ENCODE results near the gene FXN.
"Not testable (repeated sequence)": the region's sequence is repeated elsewhere in the genome, so short reads cannot be mapped to it uniquely, and the experiment has no call there.

FXN gene

GRCh38 chr9:69035438-69036308 is at the start of gene FXN:
TSS of gene FXN (plus strand) at chr9:69035752. CDS start at chr9:69035783, 31 bp downstream.
- peak; percentile 19 for DNase-seq

- not testable (repeated sequence) for DNase-seq
These were observed 48.6 kb upstream of the FXN start for GRCh38 chr9:68986949-68987348.

- DNase-seq, result no peak
These were observed 44.1 kb upstream of the FXN start for GRCh38 chr9:68991457-68991856.

GRCh38 chr9:68995776-68996175 is 39.8 kb upstream of the FXN start:
- no peak for DNase-seq

GRCh38 chr9:68996462-68996861 is 39.1 kb upstream of the FXN start:
- DNase-seq, result no peak

GRCh38 chr9:68997666-68998065 is 37.9 kb upstream of the FXN start:
- no peak for DNase-seq

GRCh38 chr9:68998385-68998784 is 37.2 kb upstream of the FXN start:
- no peak for DNase-seq

GRCh38 chr9:68998812-68999211 is 36.7 kb upstream of the FXN start:
- no peak for DNase-seq

GRCh38 chr9:68999393-69000105 is 36.0 kb upstream of the FXN start:
- DNase-seq, result no peak

GRCh38 chr9:69001921-69002320 is 33.6 kb upstream of the FXN start:
- no peak for DNase-seq

GRCh38 chr9:69003051-69003450 is 32.5 kb upstream of the FXN start:
- no peak for DNase-seq

- no peak for DNase-seq
These were observed 30.7 kb upstream of the FXN start for GRCh38 chr9:69004836-69005235.

- no peak for DNase-seq
These were observed 25.8 kb upstream of the FXN start for GRCh38 chr9:69009708-69010107.

GRCh38 chr9:69012696-69013381 is 22.7 kb upstream of the FXN start:
- no peak for DNase-seq

GRCh38 chr9:69013382-69013727 is 22.2 kb upstream of the FXN start:
- no peak for DNase-seq

GRCh38 chr9:69014013-69014412 is 21.5 kb upstream of the FXN start, which contains the start of gene PRKACG:
TSS of gene PRKACG (minus strand) at chr9:69014113. CDS start at chr9:69014092, 21 bp downstream.
- no peak for DNase-seq

- DNase-seq, result no peak
These were observed 19.1 kb upstream of the FXN start for GRCh38 chr9:69016191-69017096.

GRCh38 chr9:69018737-69019136 is 16.8 kb upstream of the FXN start:
- no peak for DNase-seq

- no peak for DNase-seq
These were observed 15.7 kb upstream of the FXN start for GRCh38 chr9:69019808-69020207.

GRCh38 chr9:69020301-69021145 is 15.0 kb upstream of the FXN start:
- DNase-seq, result no peak

GRCh38 chr9:69023650-69024049 is 11.9 kb upstream of the FXN start:
- DNase-seq, result no peak

Data from GOT3 (cell line).